ENCODE measurements around the gene MYL2.

- TF ChIP-seq CTCF (IDR thresholded peaks at IDR 0.05) = no peak
- TF ChIP-seq POLR2A (IDR thresholded peaks at IDR 0.05) = no peak
These were observed 15.2 kb upstream of the MYL2 start for GRCh38 chr12:110935588-110935987.
